IMR-90 (cell line): ENCODE measurements around the gene SLN. TPM values are rescaled to one million over a fixed set of nuclear protein-coding genes. Genes with fewer than 3 reads are reported as not detected.

Experiments
- ATAC-seq: fragments of 200-7000 bp; cut with Tn5 transposase; 2 replicates; pipeline ENCODE4 v1.9.1; 2020; ENCODE audit warnings: low read depth, mild to moderate bottlenecking, moderate library complexity
- BruUV-seq: library from RNA; stranded (reverse); fragments of 400-500 nt; replicated peaks from 2 replicates; lab custom pipeline; 2021; lab: Mats Ljungman, UMichigan
- CTCF ChIA-PET: fragments of 300-600 bp; formaldehyde crosslinking; extraction: SDS; loops from one replicate; lab custom pipeline; 2021; ENCODE audit warnings: antibody characterized with exemption; lab: Yijun Ruan, JAX
- POLR2A ChIA-PET: fragments of 300-600 bp; sonication (Branson Sonifier 250); formaldehyde crosslinking; loops from one replicate; lab custom pipeline; 2022; ENCODE audit warnings: antibody characterized with exemption; ENCODE audit not compliant: unreplicated experiment; lab: Charles Lee
- DNase-seq: peaks from one replicate; pipeline ENCODE4 v3.0.0; 2013
- H2AFZ ChIP-seq: replicated peaks from 2 replicates; pipeline ENCODE3; 2013; ENCODE audit warnings: low read length, mild to moderate bottlenecking; ENCODE audit not compliant: poor library complexity
- H2AK5ac ChIP-seq: 2 replicates; pipeline ENCODE4 v1.6.1; 2013; ENCODE audit warnings: low read depth, low read length, inconsistent platforms
- H2AK9ac ChIP-seq: replicated peaks from 2 replicates; pipeline ENCODE3; 2013; ENCODE audit warnings: mild to moderate bottlenecking, low read depth, low read length, moderate library complexity; ENCODE audit not compliant: poor library complexity
- H2BK120ac ChIP-seq: 2 replicates; pipeline ENCODE4 v1.6.1; 2013; ENCODE audit warnings: low read depth, low read length, inconsistent platforms
- H2BK15ac ChIP-seq: 3 replicates; pipeline ENCODE4 v1.6.1; 2013; ENCODE audit warnings: low read depth, low read length, inconsistent platforms
- H2BK20ac ChIP-seq: 2 replicates; pipeline ENCODE4 v1.6.1; 2013; ENCODE audit warnings: low read depth, mild to moderate bottlenecking, inconsistent platforms, low read length, moderate library complexity
- H2BK5ac ChIP-seq: 2 replicates; pipeline ENCODE4 v1.6.1; 2013; ENCODE audit warnings: mild to moderate bottlenecking, low read depth, low read length, inconsistent platforms; ENCODE audit not compliant: poor library complexity, severe bottlenecking
- H3K14ac ChIP-seq: replicated peaks from 2 replicates; pipeline ENCODE4 v1.6.1; 2013; ENCODE audit warnings: low read depth, low read length, inconsistent platforms
- H3K18ac ChIP-seq: 2 replicates; pipeline ENCODE4 v1.6.1; 2013; ENCODE audit warnings: low read depth, low read length, control low read depth
- H3K23ac ChIP-seq: 2 replicates; pipeline ENCODE4 v1.6.1; 2013; ENCODE audit warnings: low read depth, low read length, inconsistent platforms
- H3K27ac ChIP-seq: 2 replicates; pipeline ENCODE4 v1.5.1; 2013; ENCODE audit warnings: mild to moderate bottlenecking, control low read depth, low read length; ENCODE audit not compliant: insufficient read depth
- H3K27me3 ChIP-seq: 2 replicates; pipeline ENCODE4 v1.6.1; 2013; ENCODE audit warnings: low read length; ENCODE audit not compliant: control insufficient read depth, insufficient read depth
- H3K36me3 ChIP-seq: 2 replicates; pipeline ENCODE4 v1.6.1; 2013; ENCODE audit warnings: low read length, mixed read lengths; ENCODE audit not compliant: control insufficient read depth, insufficient read depth
- H3K4ac ChIP-seq: 2 replicates; pipeline ENCODE4 v1.6.1; 2013; ENCODE audit warnings: low read depth, low read length, inconsistent platforms
- H3K4me1 ChIP-seq: 2 replicates; pipeline ENCODE4 v1.6.1; 2013; ENCODE audit warnings: low read length, mixed read lengths; ENCODE audit not compliant: control insufficient read depth, insufficient read depth
- H3K4me2 ChIP-seq: 2 replicates; pipeline ENCODE4 v1.6.1; 2013; ENCODE audit warnings: low read depth, mild to moderate bottlenecking, control low read depth, low read length, moderate library complexity
- H3K4me3 ChIP-seq: 2 replicates; pipeline ENCODE4 v1.5.1; 2013; ENCODE audit warnings: low read depth, mild to moderate bottlenecking, control low read depth, low read length, moderate library complexity; ENCODE audit not compliant: insufficient read depth
- H3K56ac ChIP-seq: 2 replicates; pipeline ENCODE4 v1.6.1; 2013; ENCODE audit warnings: low read length, inconsistent platforms; ENCODE audit not compliant: insufficient read depth; ENCODE audit errors: extremely low read depth
- H3K79me1 ChIP-seq, 2 experiments: 2 replicates each; pipeline ENCODE4 v1.6.1; 2013; ENCODE audit warnings: low read length in 2 of 2, inconsistent platforms in 1 of 2, low read depth in 1 of 2
- H3K9ac ChIP-seq: 2 replicates; pipeline ENCODE4 v1.6.1; 2013; ENCODE audit warnings: low read depth, low read length, control low read depth
- H3K9me1 ChIP-seq: 2 replicates; pipeline ENCODE4 v1.6.1; 2013; ENCODE audit warnings: low read length, inconsistent platforms; ENCODE audit not compliant: insufficient read depth
- H3K9me3 ChIP-seq: 2 replicates; pipeline ENCODE4 v1.6.1; 2013; ENCODE audit warnings: low read length; ENCODE audit not compliant: control insufficient read depth, insufficient read depth
- H4K20me1 ChIP-seq: 2 replicates; pipeline ENCODE4 v1.6.1; 2013; ENCODE audit warnings: low read length, inconsistent platforms; ENCODE audit not compliant: insufficient read depth
- H4K5ac ChIP-seq: 2 replicates; pipeline ENCODE4 v1.6.1; 2013; ENCODE audit warnings: mild to moderate bottlenecking, low read depth, low read length, control low read depth
- H4K8ac ChIP-seq, 2 experiments: 2 replicates each; pipeline ENCODE4 v1.6.1; 2013; ENCODE audit warnings: low read depth in 2 of 2, low read length in 2 of 2, control low read depth in 1 of 2, inconsistent platforms in 1 of 2
- H4K91ac ChIP-seq: 2 replicates; pipeline ENCODE4 v1.6.1; 2013; ENCODE audit warnings: low read depth, low read length, inconsistent platforms; ENCODE audit not compliant: insufficient read depth
- BHLHE40 ChIP-seq: fragments of 150-350 bp; IDR thresholded peaks from 2 replicates; pipeline ENCODE4 v1.6.1; 2016; ENCODE audit warnings: mild to moderate bottlenecking, low read depth, low read length
- CEBPB ChIP-seq: IDR thresholded peaks from 2 replicates; pipeline ENCODE4 v1.6.1; 2012; ENCODE audit warnings: low read depth, low read length, improper control_type of control experiment
- CHD1 ChIP-seq: IDR thresholded peaks from 2 replicates; pipeline ENCODE4 v1.6.1; 2012; ENCODE audit warnings: low read depth, low read length, improper control_type of control experiment
- FOS ChIP-seq: fragments of 150-350 bp; IDR thresholded peaks from 2 replicates; pipeline ENCODE4 v1.6.1; 2016; ENCODE audit warnings: low read depth, low read length
- MAFK ChIP-seq: IDR thresholded peaks from 2 replicates; pipeline ENCODE4 v1.6.1; 2012; ENCODE audit warnings: low read depth, low read length, improper control_type of control experiment
- MAZ ChIP-seq: IDR thresholded peaks from 2 replicates; pipeline ENCODE4 v1.6.1; 2012; ENCODE audit warnings: low read depth, mild to moderate bottlenecking, low read length, improper control_type of control experiment, moderate library complexity, borderline replicate concordance
- MXI1 ChIP-seq: IDR thresholded peaks from 2 replicates; pipeline ENCODE4 v1.6.1; 2012; ENCODE audit warnings: low read depth, mild to moderate bottlenecking, low read length, moderate library complexity, borderline replicate concordance
- NFE2L2 ChIP-seq: fragments of 150-350 bp; IDR thresholded peaks from 2 replicates; pipeline ENCODE4 v1.6.1; 2016; ENCODE audit warnings: low read depth, mild to moderate bottlenecking, low read length
- RAD21 ChIP-seq: IDR thresholded peaks from 2 replicates; pipeline ENCODE4 v1.6.1; 2012; ENCODE audit warnings: low read length, improper control_type of control experiment
- RCOR1 ChIP-seq: IDR thresholded peaks from 2 replicates; pipeline ENCODE4 v1.6.1; 2012; ENCODE audit warnings: mild to moderate bottlenecking, low read length, improper control_type of control experiment; ENCODE audit not compliant: insufficient replicate concordance
- RFX5 ChIP-seq: IDR thresholded peaks from 2 replicates; pipeline ENCODE4 v1.8.0; 2012; ENCODE audit warnings: low read depth, mild to moderate bottlenecking, low read length, moderate library complexity
- SMC3 ChIP-seq: fragments of 150-350 bp; IDR thresholded peaks from 2 replicates; pipeline ENCODE4 v1.6.1; 2016; ENCODE audit warnings: low read depth, mild to moderate bottlenecking, antibody characterized with exemption, low read length, moderate library complexity
- WGBS, 2 experiments: methylation state at CpG; one replicate each; pipeline versions ENCODE4 v1.1.5 to v1.1.7; 2013; ENCODE audit warnings: missing lambda C conversion rate in 2 of 2; ENCODE audit not compliant: insufficient read length in 1 of 2; ENCODE audit errors: extremely low coverage in 2 of 2; 5-methylcytosine and 5-hydroxymethylcytosine counted together
- dilution Hi-C: fragments of 300-500 bp; cut with HindIII; formaldehyde crosslinking; loops from one replicate; pipeline ENCODE4 v1.14.3; 2018; ENCODE audit warnings: low sequenced_read_pairs; ENCODE audit not compliant: unreplicated experiment
- in situ Hi-C: fragments of 300-500 bp; cut with MboI; formaldehyde crosslinking; loops from 3 replicates; pipeline ENCODE4 v1.14.3; 2019; ENCODE audit warnings: low sequenced_read_pairs, inconsistent platforms, mixed read lengths
- intact Hi-C: fragments of 100-400 bp; cut with micrococcal nuclease; formaldehyde crosslinking; loops from 2 replicates; pipeline ENCODE4 v1.10.0; 2022
- polyA plus RNA-seq, 3 experiments: library from polyadenylated mRNA; depleted of rRNA; stranded (reverse); fragments of >200 nt; gene quantifications; 2 replicates each; pipeline ENCODE4 v1.2.3, GENCODE V29; 2012; ENCODE audit warnings: low replicate concordance in 1 of 3
- total RNA-seq: library from RNA; depleted of rRNA; stranded (reverse); fragments of >200 nt; gene quantifications from 2 replicates; pipeline ENCODE4 v1.2.3, GENCODE V29; 2012
- TF ChIP-seq, protein P1 (sequence below): conservative IDR thresholded peaks from 2 replicates; pipeline ENCODE4 v1.5.1; 2012; ENCODE audit warnings: mild to moderate bottlenecking, low read depth, low read length, improper control_type of control experiment
- TF ChIP-seq, protein P2 (sequence below): fragments of 150-350 bp; IDR thresholded peaks from 2 replicates; pipeline ENCODE4 v1.6.1; 2017; ENCODE audit warnings: mild to moderate bottlenecking, antibody characterized with exemption, low read length, low read depth
- TF ChIP-seq, protein P3 (sequence below): fragments of 150-350 bp; IDR thresholded peaks from 2 replicates; pipeline ENCODE4 v1.6.1; 2016; ENCODE audit warnings: low read depth, mild to moderate bottlenecking, low read length, moderate library complexity, borderline replicate concordance

SLN gene
- total and polyA plus RNA-seq, 2 of the 4 experiments (the other 2 are of a cell fraction): not detected

DNA sequence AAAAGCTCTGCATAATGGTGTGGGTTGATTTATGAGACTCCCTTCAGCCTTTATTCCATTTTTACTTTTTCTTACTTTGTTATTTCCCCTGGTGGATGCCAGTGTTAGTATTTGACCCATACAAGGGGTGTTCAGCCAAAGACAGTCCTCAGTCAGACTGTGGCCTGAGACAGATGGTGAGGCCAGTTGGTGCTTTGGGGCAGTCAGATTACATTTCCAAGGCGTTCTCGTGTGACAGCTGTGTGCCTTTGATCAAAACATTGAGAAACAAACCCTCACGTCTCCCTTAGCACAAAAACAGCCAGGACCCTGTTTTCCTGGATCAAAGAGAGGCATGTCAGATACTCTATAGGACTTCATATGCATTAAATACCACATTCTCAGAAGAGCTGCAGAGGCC lies 31.3 kb upstream of the SLN start:
- Histone ChIP-seq H3K27ac (no peak overlapping the region), H2AK9ac (no peak overlapping the region), H3K23ac (no peak overlapping the region), H4K8ac (no peak overlapping the region), H2BK5ac (no peak overlapping the region), H3K4me1 (no peaks in the 10 kb centered on the region), H2BK120ac (no peak overlapping the region), H4K5ac (no peak overlapping the region), H3K9me1 (no peaks in the 10 kb centered on the region), H3K27me3 (peaks cover 8% of the 10 kb centered on the region), H3K4ac (no peak overlapping the region), H3K9me3 (no peaks in the 10 kb centered on the region), H3K14ac (no peak overlapping the region), H3K4me2 (no peak overlapping the region), H2AK5ac (no peak overlapping the region), H3K9ac (no peak overlapping the region), H3K4me3 (no peak overlapping the region), H3K56ac (no peak overlapping the region), H4K91ac (no peak overlapping the region), H3K18ac (no peak overlapping the region), H3K79me1 (no peaks in the 10 kb centered on the region), H4K20me1 (no peaks in the 10 kb centered on the region), H2BK20ac (no peak overlapping the region), H3K36me3 (no peaks in the 10 kb centered on the region), H2BK15ac (no peak overlapping the region), H2AFZ (no peak overlapping the region)
- intact Hi-C loops (no loop called here), in situ Hi-C loops (no loop called here), dilution Hi-C loops (no loop called here)
- ChIA-PET POLR2A (no interaction called here), CTCF (no interaction called here)
- no peak for DNase-seq
- TF ChIP-seq, protein P1, sequence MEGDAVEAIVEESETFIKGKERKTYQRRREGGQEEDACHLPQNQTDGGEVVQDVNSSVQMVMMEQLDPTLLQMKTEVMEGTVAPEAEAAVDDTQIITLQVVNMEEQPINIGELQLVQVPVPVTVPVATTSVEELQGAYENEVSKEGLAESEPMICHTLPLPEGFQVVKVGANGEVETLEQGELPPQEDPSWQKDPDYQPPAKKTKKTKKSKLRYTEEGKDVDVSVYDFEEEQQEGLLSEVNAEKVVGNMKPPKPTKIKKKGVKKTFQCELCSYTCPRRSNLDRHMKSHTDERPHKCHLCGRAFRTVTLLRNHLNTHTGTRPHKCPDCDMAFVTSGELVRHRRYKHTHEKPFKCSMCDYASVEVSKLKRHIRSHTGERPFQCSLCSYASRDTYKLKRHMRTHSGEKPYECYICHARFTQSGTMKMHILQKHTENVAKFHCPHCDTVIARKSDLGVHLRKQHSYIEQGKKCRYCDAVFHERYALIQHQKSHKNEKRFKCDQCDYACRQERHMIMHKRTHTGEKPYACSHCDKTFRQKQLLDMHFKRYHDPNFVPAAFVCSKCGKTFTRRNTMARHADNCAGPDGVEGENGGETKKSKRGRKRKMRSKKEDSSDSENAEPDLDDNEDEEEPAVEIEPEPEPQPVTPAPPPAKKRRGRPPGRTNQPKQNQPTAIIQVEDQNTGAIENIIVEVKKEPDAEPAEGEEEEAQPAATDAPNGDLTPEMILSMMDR: no peak
- TF ChIP-seq RFX5 (no peak), RCOR1 (no peak), BHLHE40 (no peak), NFE2L2 (no peak), RAD21 (no peak), CEBPB (no peak), MAFK (no peak), FOS (no peak), MXI1 (no peak), MAZ (no peak), CHD1 (no peak), SMC3 (no peak)
- TF ChIP-seq, protein P2, sequence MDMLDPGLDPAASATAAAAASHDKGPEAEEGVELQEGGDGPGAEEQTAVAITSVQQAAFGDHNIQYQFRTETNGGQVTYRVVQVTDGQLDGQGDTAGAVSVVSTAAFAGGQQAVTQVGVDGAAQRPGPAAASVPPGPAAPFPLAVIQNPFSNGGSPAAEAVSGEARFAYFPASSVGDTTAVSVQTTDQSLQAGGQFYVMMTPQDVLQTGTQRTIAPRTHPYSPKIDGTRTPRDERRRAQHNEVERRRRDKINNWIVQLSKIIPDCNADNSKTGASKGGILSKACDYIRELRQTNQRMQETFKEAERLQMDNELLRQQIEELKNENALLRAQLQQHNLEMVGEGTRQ: no peak
- TF ChIP-seq, protein P3, sequence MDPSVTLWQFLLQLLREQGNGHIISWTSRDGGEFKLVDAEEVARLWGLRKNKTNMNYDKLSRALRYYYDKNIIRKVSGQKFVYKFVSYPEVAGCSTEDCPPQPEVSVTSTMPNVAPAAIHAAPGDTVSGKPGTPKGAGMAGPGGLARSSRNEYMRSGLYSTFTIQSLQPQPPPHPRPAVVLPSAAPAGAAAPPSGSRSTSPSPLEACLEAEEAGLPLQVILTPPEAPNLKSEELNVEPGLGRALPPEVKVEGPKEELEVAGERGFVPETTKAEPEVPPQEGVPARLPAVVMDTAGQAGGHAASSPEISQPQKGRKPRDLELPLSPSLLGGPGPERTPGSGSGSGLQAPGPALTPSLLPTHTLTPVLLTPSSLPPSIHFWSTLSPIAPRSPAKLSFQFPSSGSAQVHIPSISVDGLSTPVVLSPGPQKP: no peak
- no peak for ATAC-seq
- no TSS peak for BruUV-seq
- WGBS, 2 experiments: no CpG with 5 or more reads among the region's 3 CpGs
